Transverse colon (tissue), 4 donors: ENCODE results near the gene HES7. TPM values are rescaled to one million over a fixed set of nuclear protein-coding genes. Genes with fewer than 3 reads are reported as not detected.

Experiments used
- DNase-seq: peaks from one replicate; pipeline ENCODE4 v3.0.0-alpha.2; 2019
- H3K27ac ChIP-seq, 4 donors: fragments of 200-600 bp; sonication (generic); 2 replicates each; pipeline ENCODE4 v1.5.1; 2016 to 2018; ENCODE audit warnings: inconsistent platforms in 4 of 4
- H3K27me3 ChIP-seq: fragments of 200-600 bp; sonication (generic); 2 replicates; pipeline ENCODE4 v1.5.1; 2017; ENCODE audit warnings: inconsistent platforms
- H3K36me3 ChIP-seq, 4 donors: fragments of 200-600 bp; sonication (generic); 2 replicates each; pipeline ENCODE4 v1.5.1; 2017 to 2019; ENCODE audit warnings: inconsistent platforms in 4 of 4
- H3K4me1 ChIP-seq, 4 donors: fragments of 200-600 bp; sonication (generic); 2 replicates each; pipeline ENCODE4 v1.5.1; 2017 to 2020; ENCODE audit warnings: inconsistent platforms in 4 of 4
- H3K4me3 ChIP-seq, 4 donors: fragments of 200-600 bp; sonication (generic); 1 replicate in 1 of 4; 2 replicates in 3 of 4; pipeline versions ENCODE4 v1.5.1 to v1.6.1; 2017 to 2019; ENCODE audit warnings: inconsistent platforms in 4 of 4
- H3K9me3 ChIP-seq, 2 donors: fragments of 200-600 bp; sonication (generic); 2 replicates each; pipeline ENCODE4 v1.5.1; 2017 to 2019; ENCODE audit warnings: inconsistent platforms in 2 of 2
- CTCF ChIP-seq, 5 experiments: fragments of 200-600 bp in 3 of 5; fragments of 450-650 bp in 2 of 5; sonication (generic) in 3 of 5; IDR thresholded peaks; 1 replicate in 2 of 5; 2 replicates in 3 of 5; pipeline ENCODE4 v1.5.1; 2016 to 2017; ENCODE audit warnings: antibody characterized with exemption in 5 of 5, inconsistent platforms in 3 of 5, mild to moderate bottlenecking in 2 of 5, moderate library complexity in 1 of 5
- EP300 ChIP-seq: sonication (generic); formaldehyde crosslinking; IDR thresholded peaks from one replicate; pipeline ENCODE4 v1.6.1; 2017; ENCODE audit warnings: antibody characterized with exemption, low read depth
- POLR2A ChIP-seq: fragments of 450-650 bp; IDR thresholded peaks from one replicate; pipeline ENCODE4 v1.6.1; 2016; ENCODE audit warnings: antibody characterized with exemption, mild to moderate bottlenecking, moderate library complexity
- POLR2AphosphoS5 ChIP-seq, 3 donors: sonication (generic); formaldehyde crosslinking; IDR thresholded peaks; one replicate each; pipeline ENCODE4 v1.6.1; 2016; ENCODE audit warnings: antibody characterized with exemption in 3 of 3
- WGBS, 2 donors: methylation state at CpG; one replicate each; pipeline ENCODE4 v1.1.5; 2018; ENCODE audit warnings: low coverage in 1 of 2; 5-methylcytosine and 5-hydroxymethylcytosine counted together
- in situ Hi-C, 4 donors: fragments of 200-750 bp; cut with MboI; loops; one replicate each; pipeline versions ENCODE4 v1.15.0 to v1.15.1; 2017; ENCODE audit warnings: low sequenced_read_pairs in 3 of 4, low pct_ligation_motif_present in 1 of 4, low pct_unique_long_range_greater_than_20kb in 1 of 4
- intact Hi-C: fragments of 100-400 bp; cut with DNase I; formaldehyde crosslinking; loops from one replicate; pipeline ENCODE4 v1.15.1; 2023; ENCODE audit warnings: low total_unique reads
- total RNA-seq, 4 donors: library from RNA; depleted of rRNA; stranded (reverse); fragments of >200 nt; gene quantifications; one replicate each; pipeline ENCODE4 v1.1.0, GENCODE V29; 2016

HES7 gene
- total RNA-seq, 4 donors from 2014 or later, result not detected

- no peak overlapping the region for H3K4me3 ChIP-seq
- in situ Hi-C loops, result loop anchor here in 2 of 4 donors (25.0 kb wide), 1 partner anchor 236 kb away; the partner anchor contains the start of gene ARHGEF15 (in 2 of the 2)
- no peak for TF ChIP-seq POLR2A
Measured at GRCh38 chr17:8076502-8077266, 47.2 kb downstream of the HES7 start.

GRCh38 chr17:8075574-8076342 is 48.1 kb downstream of the HES7 start:
- Histone ChIP-seq H3K27me3 (peaks cover 87% of the 10 kb centered on the region), H3K4me3 (no peak overlapping the region), H3K36me3 (no peaks in the 10 kb centered on the region), H3K4me1 (peaks cover 9 to 35% (median 31%) of the 10 kb centered on the region in 4 donors), H3K27ac (no peak overlapping the region), H3K9me3 (no peaks in the 10 kb centered on the region)
- in situ Hi-C loops (loop anchor here in 2 of 4 donors (25.0 kb wide), 1 partner anchor 237 kb away; the partner anchor contains the start of gene ARHGEF15 (in 2 of the 2)), intact Hi-C loops (no loop called here)
- no peak for TF ChIP-seq POLR2AphosphoS5 (IDR thresholded peaks at IDR 0.05)
- TF ChIP-seq CTCF (IDR thresholded peaks at IDR 0.05), result no peak
- DNase-seq, result no peak
- WGBS, 2 donors, result 90% methylated on average over 14 of the region's 14 CpGs; no CpG with 5 or more reads in 1 of the 2 donors

More at GRCh38 chr17:8076502-8077266, 47.2 kb downstream of the HES7 start:
- peaks cover 9 to 35% (median 31%) of the 10 kb centered on the region in 4 donors for H3K4me1 ChIP-seq
- DNase-seq, result no peak
- WGBS, 2 donors, result 82 to 100% methylated on average over 3 to 13 of the region's 13 CpGs
- intact Hi-C loops, result no loop called here
- peaks cover 89% of the 10 kb centered on the region for H3K27me3 ChIP-seq
- no peaks in the 10 kb centered on the region for H3K36me3 ChIP-seq
- H3K27ac ChIP-seq, result no peak overlapping the region
- H3K9me3 ChIP-seq, result no peaks in the 10 kb centered on the region

- Histone ChIP-seq H3K27me3 (peaks cover 81% of the 10 kb centered on the region), H3K4me1 (peaks cover 9 to 30% (median 28%) of the 10 kb centered on the region in 4 donors), H3K9me3 (no peaks in the 10 kb centered on the region), H3K4me3 (no peak overlapping the region), H3K36me3 (no peaks in the 10 kb centered on the region), H3K27ac (no peak overlapping the region)
- 80% methylated on average over 3 of the region's 3 CpGs; no CpG with 5 or more reads in 1 of the 2 donors for WGBS, 2 donors
- DNase-seq, result no peak
- TF ChIP-seq EP300 (no peak), CTCF (IDR thresholded peaks at IDR 0.05) (no peak), POLR2A (no peak), POLR2AphosphoS5 (IDR thresholded peaks at IDR 0.05) (no peak)
- in situ Hi-C loops, result loop anchor here in 2 of 4 donors (25.0 kb wide), 1 partner anchor 237 kb away; the partner anchor contains the start of gene ARHGEF15 (in 2 of the 2)
- intact Hi-C loops, result no loop called here
Measured at GRCh38 chr17:8075081-8075480, 48.8 kb downstream of the HES7 start.

- intact Hi-C loops, result no loop called here
- in situ Hi-C loops, result no loop called here
Measured at GRCh38 chr17:8074554-8074953, 49.4 kb downstream of the HES7 start.

More at GRCh38 chr17:8074554-8074953, 49.4 kb downstream of the HES7 start:
- H3K27ac ChIP-seq, result no peak overlapping the region
- H3K36me3 ChIP-seq, result no peaks in the 10 kb centered on the region
- no peak overlapping the region for H3K4me3 ChIP-seq
- H3K9me3 ChIP-seq, result no peaks in the 10 kb centered on the region
- no peak for TF ChIP-seq CTCF (IDR thresholded peaks at IDR 0.05)
- no peak for TF ChIP-seq POLR2A
- no peak for TF ChIP-seq EP300
- no peak for TF ChIP-seq POLR2AphosphoS5 (IDR thresholded peaks at IDR 0.05)
- WGBS, 2 donors, result 73 to 100% methylated on average over 2 to 7 of the region's 7 CpGs
- peaks cover 80% of the 10 kb centered on the region for H3K27me3 ChIP-seq
- H3K4me1 ChIP-seq, result peaks cover 9 to 30% (median 26%) of the 10 kb centered on the region in 4 donors
- no peak for DNase-seq
